HUES48 (cell line): ENCODE data around the gene PFDN6.

ENCODE experiments used
- H3K27ac ChIP-seq: one replicate; pipeline ENCODE4 v1.7.0; 2013; ENCODE audit warnings: low read depth, low read length, inconsistent platforms
- H3K27me3 ChIP-seq: 2 replicates; pipeline ENCODE4 v1.6.1; 2013; ENCODE audit warnings: mild to moderate bottlenecking, low read length; ENCODE audit not compliant: control insufficient read depth, insufficient read depth
- H3K36me3 ChIP-seq: 2 replicates; pipeline ENCODE4 v1.6.1; 2013; ENCODE audit warnings: low read length; ENCODE audit not compliant: control insufficient read depth, insufficient read depth
- H3K4me1 ChIP-seq: 2 replicates; pipeline ENCODE4 v1.6.1; 2013; ENCODE audit warnings: mild to moderate bottlenecking, low read length; ENCODE audit not compliant: control insufficient read depth, insufficient read depth
- H3K4me3 ChIP-seq: 2 replicates; pipeline ENCODE4 v1.5.1; 2013; ENCODE audit warnings: mild to moderate bottlenecking, low read depth, low read length
- H3K9ac ChIP-seq: 2 replicates; pipeline ENCODE4 v1.6.1; 2013; ENCODE audit warnings: mild to moderate bottlenecking, low read depth, low read length, moderate library complexity
- H3K9me3 ChIP-seq: 2 replicates; pipeline ENCODE4 v1.6.1; 2013; ENCODE audit warnings: low read length; ENCODE audit not compliant: control insufficient read depth, insufficient read depth

The PFDN6 gene

DNA sequence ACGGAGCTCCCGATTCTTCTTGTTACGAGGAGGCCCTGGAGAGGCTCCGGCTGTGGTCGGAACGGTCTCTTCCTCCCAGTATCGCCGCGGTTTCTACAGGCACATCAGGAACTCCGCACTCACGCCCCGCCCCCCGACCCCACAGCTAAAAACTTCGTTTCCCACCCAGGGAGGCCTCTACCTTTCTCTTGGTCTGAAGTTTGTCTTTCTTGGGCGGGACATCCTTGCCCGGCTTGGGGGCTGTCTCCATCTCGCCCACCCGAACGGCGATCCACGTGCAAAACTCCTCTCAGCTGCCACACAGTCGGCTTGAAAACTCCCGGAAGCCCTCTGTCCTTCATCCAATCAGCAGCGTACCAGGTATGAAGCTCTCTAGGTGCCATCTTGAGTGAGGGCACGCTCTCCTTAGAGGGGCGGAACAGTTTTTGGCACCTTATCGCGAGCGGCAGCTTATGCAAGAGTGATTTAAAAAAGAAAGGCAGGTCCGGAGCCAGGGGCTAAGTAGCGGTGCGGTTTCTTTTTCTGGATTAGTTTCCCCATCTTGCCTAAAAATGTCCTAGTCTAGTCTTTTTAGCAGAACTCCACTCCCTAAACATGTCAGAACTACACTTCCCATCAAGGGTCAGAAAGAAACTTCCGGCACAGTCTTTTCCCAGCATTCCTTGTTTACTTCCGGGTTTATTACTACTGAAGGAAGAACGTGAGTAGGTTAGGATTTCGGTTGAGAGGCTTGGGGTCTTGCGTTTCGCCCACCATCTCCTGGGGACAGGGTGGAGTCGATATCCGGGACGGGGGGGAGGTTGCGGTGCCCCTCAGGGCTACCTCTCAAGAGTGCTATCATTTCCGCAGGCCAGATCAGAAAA lies at the start of gene PFDN6, which contains the start of gene WDR46:
Gene PFDN6, plus strand, starts transcription at position 681 of the 863 bp plus-strand sequence. CDS start 256 bp downstream, outside the sequence.
Gene WDR46, minus strand, starts transcription at position 319 of the 863 bp plus-strand sequence. Its CDS starts 69 bp downstream, at position 250.
- Histone ChIP-seq H3K9ac (peak within 1 kb of the TSS; percentile 68), H3K4me3 (peak within 1 kb of the TSS; percentile 98), H3K27me3 (no peaks in the 10 kb centered on the region), H3K36me3 (peaks cover 71% of the 10 kb centered on the region), H3K27ac (peak within 1 kb of the TSS; percentile 21), H3K9me3 (no peaks in the 10 kb centered on the region), H3K4me1 (no peaks in the 10 kb centered on the region)

DNA sequence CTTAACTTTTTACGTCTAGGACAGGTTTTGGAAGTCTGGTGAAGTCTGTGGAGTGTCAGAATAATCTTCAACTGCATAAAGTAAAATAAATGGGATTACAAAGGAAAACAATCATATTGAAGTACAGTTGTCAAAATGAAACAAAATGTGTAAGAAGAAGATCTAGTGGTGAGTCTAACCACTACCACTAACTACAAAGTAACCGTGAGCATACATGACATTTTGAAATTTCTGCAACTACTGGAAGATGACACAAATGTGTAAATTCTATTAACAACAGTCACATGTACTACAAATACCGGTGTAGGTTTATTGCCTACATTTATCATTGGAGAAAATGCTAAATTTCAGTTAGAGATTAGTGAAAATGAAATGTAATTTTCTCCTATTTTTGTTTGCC lies 47.4 kb upstream of the PFDN6 start:
- no peaks in the 10 kb centered on the region for H3K36me3 ChIP-seq
- peaks cover 25% of the 10 kb centered on the region for H3K27me3 ChIP-seq
- no peaks in the 10 kb centered on the region for H3K4me1 ChIP-seq
- no peak overlapping the region for H3K4me3 ChIP-seq
- no peak overlapping the region for H3K27ac ChIP-seq
- H3K9me3 ChIP-seq: no peaks in the 10 kb centered on the region
- no peak overlapping the region for H3K9ac ChIP-seq

DNA sequence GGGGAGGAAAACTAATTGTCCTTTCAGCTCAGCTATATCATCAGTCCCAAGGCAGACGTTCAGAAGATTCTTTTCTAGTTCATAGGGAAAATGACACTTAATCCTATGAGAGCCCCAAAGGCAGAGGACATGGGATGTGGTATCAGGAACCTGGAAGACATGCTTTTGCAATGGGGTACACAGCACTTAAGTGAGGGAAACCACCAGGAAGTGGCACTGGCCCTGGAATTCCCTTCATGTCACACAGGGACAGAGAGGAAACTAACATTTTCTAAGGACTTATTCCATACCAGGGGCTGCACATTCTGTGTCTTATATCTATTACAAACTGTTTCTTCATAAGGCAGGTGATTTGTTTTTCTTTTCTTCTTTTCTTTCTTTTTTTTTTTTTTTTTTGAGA lies 45.9 kb upstream of the PFDN6 start:
- Histone ChIP-seq H3K4me1 (peaks cover 1% of the 10 kb centered on the region), H3K27ac (no peak overlapping the region), H3K4me3 (no peak overlapping the region), H3K27me3 (peaks cover 34% of the 10 kb centered on the region), H3K9ac (no peak overlapping the region), H3K36me3 (no peaks in the 10 kb centered on the region), H3K9me3 (no peaks in the 10 kb centered on the region)

DNA sequence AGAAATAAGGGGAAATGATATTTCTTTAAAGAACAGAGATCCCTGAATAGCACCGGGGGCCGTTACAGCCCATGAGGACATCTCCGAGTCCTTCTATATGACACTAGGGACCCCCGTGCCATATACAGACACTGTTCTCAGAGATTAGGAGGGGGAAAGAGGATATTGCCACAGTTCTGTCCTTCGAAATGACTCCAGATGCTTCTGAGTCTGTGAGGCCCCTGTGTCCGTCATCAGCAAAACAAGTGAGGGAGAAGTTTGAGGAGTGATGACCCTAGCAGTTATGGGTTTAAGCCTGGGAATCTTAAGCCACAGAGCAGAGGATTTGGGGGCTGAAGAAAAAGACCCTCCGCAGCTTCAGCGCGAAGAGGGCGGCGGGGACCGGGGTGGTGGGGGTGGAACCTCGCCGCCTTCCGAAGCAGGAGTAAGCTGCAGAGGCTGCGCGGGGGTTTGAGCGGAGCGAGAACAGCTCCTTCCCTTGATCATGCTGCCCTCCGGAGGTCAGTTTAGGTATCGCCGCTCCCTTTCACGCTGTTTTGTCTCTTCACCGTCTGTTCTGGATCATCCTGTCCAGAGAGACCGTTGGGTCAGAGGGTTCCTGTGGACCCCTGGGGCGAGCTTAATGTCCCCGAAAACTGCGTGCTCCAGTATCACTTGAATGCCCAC lies 41.3 kb upstream of the PFDN6 start:
- peaks cover 5% of the 10 kb centered on the region for H3K4me1 ChIP-seq
- no peaks in the 10 kb centered on the region for H3K9me3 ChIP-seq
- H3K27me3 ChIP-seq: peaks cover 33% of the 10 kb centered on the region
- H3K9ac ChIP-seq: no peak overlapping the region
- peaks cover 6% of the 10 kb centered on the region for H3K36me3 ChIP-seq
- H3K27ac ChIP-seq: peak overlapping the region; percentile 36
- peak overlapping the region; percentile 69 for H3K4me3 ChIP-seq

DNA sequence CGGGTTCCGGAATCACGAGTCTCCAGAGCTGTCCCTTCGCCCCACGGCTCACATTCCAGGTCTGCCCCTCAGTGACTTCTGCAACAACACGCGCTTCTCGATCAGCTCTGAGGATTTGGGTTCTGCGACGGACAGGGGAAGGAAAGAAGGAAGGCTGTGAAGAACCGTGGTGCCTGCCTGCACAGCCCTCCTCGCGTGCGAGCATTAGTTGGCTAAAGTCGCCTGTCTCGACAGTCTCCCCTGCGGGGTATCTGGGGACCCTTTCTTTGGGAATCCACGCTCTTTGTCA lies 40.8 kb upstream of the PFDN6 start:
- peak overlapping the region; percentile 36 for H3K27ac ChIP-seq
- H3K9me3 ChIP-seq: no peaks in the 10 kb centered on the region
- peaks cover 8% of the 10 kb centered on the region for H3K36me3 ChIP-seq
- peaks cover 29% of the 10 kb centered on the region for H3K27me3 ChIP-seq
- peaks cover 5% of the 10 kb centered on the region for H3K4me1 ChIP-seq
- peak overlapping the region; percentile 69 for H3K4me3 ChIP-seq
- H3K9ac ChIP-seq: no peak overlapping the region

DNA sequence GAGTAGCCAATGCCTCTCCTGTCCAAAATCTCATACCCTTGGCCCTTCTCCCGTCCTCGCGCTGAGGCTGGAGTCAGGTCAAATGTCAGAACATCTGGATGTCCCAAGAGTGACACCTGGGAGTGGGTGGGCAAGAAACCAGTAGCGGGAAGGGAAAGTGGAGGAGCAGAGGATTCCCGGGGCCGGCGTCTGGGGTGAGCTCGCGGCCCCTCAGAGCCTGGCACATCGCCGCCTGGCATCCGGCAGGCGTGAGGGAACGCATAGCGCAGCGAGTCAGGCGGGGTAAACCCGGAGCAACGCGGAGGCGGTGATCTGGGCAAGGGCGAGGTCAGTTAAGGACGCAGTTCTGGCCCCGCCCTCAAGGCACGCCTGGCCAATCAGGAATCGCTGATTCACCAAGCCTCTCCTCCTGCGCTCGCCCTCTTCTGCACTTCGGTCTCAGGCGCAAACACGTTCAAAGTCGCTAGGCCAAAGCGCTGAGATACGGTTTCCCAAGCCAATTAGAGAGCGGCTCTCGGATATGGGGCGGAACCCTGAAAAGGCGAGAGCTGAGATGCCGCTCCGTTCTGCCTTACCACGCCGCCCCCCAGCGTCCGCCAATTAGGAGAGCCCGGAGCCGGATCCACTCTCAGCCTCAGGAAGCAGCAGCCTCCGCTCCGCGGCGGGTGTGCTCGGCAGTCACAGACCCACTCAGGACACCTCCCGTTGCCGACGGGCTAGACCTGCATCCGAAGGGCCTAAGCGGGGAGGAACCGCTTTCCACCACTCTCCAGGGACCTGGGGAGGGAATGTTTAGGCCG lies 40.3 kb upstream of the PFDN6 start:
- peaks cover 9% of the 10 kb centered on the region for H3K36me3 ChIP-seq
- peaks cover 5% of the 10 kb centered on the region for H3K4me1 ChIP-seq
- no peaks in the 10 kb centered on the region for H3K9me3 ChIP-seq
- peak overlapping the region; percentile 69 for H3K4me3 ChIP-seq
- H3K9ac ChIP-seq: peak overlapping the region; percentile 65
- peak overlapping the region; percentile 77 for H3K27ac ChIP-seq
- H3K27me3 ChIP-seq: peaks cover 29% of the 10 kb centered on the region

DNA sequence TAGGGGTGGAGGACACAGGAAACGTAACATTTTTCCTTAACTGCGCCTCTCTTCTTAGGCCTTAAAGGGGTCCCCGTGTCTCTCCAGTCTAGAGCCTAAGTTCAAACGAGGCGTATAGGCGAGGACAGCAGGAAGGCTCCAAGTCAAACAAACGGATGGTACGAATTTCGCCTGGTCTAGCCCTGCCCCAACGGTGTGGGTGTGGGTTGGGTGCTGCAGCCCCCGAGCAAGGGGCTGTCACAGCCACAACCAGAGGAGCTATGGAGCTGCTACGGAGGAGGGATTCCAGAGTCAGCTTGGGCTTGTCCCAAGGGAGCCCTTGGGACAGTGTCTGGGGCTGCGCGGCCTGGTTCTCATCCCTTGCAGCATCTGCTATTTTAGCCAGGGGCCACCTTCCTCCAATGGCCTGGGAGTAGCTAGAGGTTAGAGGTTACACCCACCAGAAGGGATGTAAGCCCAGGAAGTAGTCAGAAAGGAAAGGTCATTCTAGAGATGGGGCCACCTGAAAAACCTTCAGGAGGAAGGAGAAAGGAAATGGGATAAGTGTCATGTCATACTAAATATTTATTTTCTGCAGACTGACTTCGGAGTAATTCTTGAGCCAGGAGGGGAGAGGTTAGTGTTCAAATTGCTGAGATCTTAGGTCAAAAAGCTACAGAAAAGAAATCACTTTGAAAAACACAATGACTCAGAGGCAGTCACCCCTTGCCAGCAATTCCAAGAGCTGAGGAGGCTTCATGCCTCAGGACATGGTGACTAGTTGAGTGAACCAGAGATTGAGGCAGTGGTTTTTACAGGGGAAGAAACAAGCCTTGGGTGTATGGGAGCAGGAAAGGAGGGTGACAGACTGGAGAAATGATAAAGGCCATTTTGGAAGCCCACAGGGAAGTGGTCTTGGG lies 39.4 kb upstream of the PFDN6 start:
- peaks cover 29% of the 10 kb centered on the region for H3K27me3 ChIP-seq
- H3K27ac ChIP-seq: peak overlapping the region; percentile 77
- peaks cover 5% of the 10 kb centered on the region for H3K4me1 ChIP-seq
- H3K4me3 ChIP-seq: peak overlapping the region; percentile 69
- peak overlapping the region; percentile 65 for H3K9ac ChIP-seq
- H3K9me3 ChIP-seq: no peaks in the 10 kb centered on the region
- peaks cover 9% of the 10 kb centered on the region for H3K36me3 ChIP-seq

DNA sequence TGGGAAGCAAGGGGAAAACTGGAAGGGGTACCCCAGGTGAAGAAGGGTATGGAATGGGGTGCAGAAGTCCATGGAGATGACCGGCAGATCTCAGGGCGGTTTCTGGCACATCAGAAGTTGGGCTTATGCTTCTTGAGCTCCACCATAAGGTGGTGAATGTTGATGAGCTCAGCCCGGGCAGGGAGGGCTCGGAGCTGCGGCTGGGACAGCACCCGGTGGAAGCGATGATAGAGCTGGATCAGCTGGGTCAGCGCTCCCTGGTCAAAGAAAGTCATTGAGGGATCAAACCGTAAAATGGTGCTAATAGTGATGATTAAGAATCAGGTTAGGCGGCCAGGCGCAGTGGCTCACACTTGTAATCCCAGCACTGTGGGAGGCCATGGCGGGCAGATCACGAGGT lies 38.7 kb upstream of the PFDN6 start:
- Histone ChIP-seq H3K9me3 (no peaks in the 10 kb centered on the region), H3K4me1 (peaks cover 5% of the 10 kb centered on the region), H3K4me3 (no peak overlapping the region), H3K36me3 (peaks cover 9% of the 10 kb centered on the region), H3K27ac (no peak overlapping the region), H3K9ac (no peak overlapping the region), H3K27me3 (peaks cover 28% of the 10 kb centered on the region)

DNA sequence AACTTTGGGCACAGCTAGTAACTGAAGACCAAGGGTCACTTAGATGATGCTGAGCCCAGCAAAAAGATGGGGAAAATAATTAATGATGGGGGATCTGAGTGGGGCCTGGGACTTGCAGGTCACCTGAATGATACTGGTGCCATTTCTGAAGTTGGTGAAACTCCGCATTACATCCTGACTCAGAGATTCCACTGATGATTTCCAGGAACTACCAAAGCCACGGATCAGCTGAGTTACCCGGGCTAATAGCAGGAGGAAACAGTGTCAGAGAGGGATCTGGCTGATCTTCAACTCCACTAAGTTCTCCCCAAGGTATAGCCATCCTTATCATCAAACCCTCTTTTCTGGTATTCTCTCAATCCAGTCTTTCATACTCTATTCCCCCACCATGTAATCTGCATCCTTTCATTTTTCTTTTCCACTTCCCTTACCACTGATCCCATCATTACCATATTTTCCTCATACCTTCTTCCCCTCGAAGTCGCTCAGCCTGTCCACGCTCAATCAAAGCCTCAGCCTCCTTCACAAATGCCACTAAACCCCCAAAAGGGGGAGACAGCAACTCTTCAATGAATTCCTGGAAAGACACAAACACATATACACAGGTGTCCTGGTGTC lies 37.9 kb upstream of the PFDN6 start:
- peaks cover 5% of the 10 kb centered on the region for H3K4me1 ChIP-seq
- peaks cover 9% of the 10 kb centered on the region for H3K36me3 ChIP-seq
- H3K9ac ChIP-seq: no peak overlapping the region
- no peaks in the 10 kb centered on the region for H3K9me3 ChIP-seq
- H3K27ac ChIP-seq: no peak overlapping the region
- no peak overlapping the region for H3K4me3 ChIP-seq
- H3K27me3 ChIP-seq: peaks cover 20% of the 10 kb centered on the region

DNA sequence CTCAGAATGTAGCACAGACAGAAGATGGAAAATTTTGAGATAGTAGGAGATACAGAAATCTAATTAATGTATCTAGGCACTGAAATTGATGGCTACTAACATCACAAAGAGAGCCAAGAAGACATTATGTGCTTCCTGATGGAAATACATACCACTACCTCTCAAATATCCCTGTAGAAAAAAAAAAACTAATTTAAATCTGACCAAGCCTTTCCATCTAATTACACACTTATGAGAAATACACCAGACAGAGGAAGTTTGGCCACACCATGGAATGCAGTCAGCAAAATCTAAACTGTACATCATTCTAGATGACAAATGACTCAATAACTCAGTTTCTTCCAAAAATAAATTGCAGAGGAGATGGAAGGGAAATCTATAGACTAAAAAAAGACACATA lies 36.6 kb upstream of the PFDN6 start:
- H3K9ac ChIP-seq: no peak overlapping the region
- no peak overlapping the region for H3K27ac ChIP-seq
- peaks cover 10% of the 10 kb centered on the region for H3K36me3 ChIP-seq

More for the DNA sequence above, 36.6 kb upstream of the PFDN6 start:
- H3K4me3 ChIP-seq: no peak overlapping the region
- peaks cover 5% of the 10 kb centered on the region for H3K4me1 ChIP-seq
- H3K9me3 ChIP-seq: no peaks in the 10 kb centered on the region
- H3K27me3 ChIP-seq: peaks cover 9% of the 10 kb centered on the region
